DMS 273 treated with DMSO at 0.1 percent for 48 hours (cell line): ENCODE data around the gene IL25.
"Not testable (repeated sequence)": the region's sequence is repeated elsewhere in the genome, so short reads cannot be mapped to it uniquely, and the experiment has no call there.

Experiments
- DNase-seq: peaks from one replicate; lab custom pipeline; 2025; lab: John Stamatoyannopoulos, UW

Gene IL25

GRCh38 chr14:23409966-23410635, 37.5 kb downstream of the IL25 start:
- DNase-seq = no peak

GRCh38 chr14:23411563-23412525, 39.2 kb downstream of the IL25 start:
- no peak for DNase-seq

GRCh38 chr14:23413681-23414080, 41.1 kb downstream of the IL25 start:
- no peak for DNase-seq

GRCh38 chr14:23414254-23414653, 41.6 kb downstream of the IL25 start:
- DNase-seq = no peak

- no peak for DNase-seq
Observed at GRCh38 chr14:23414906-23415820, 42.6 kb downstream of the IL25 start.

GRCh38 chr14:23415821-23416778, 43.5 kb downstream of the IL25 start:
- DNase-seq = no peak

GRCh38 chr14:23416801-23417200, 44.2 kb downstream of the IL25 start:
- no peak for DNase-seq

- DNase-seq = not testable (repeated sequence)
Observed at GRCh38 chr14:23417269-23417668, 44.7 kb downstream of the IL25 start.

GRCh38 chr14:23418021-23418420, 45.4 kb downstream of the IL25 start:
- no peak for DNase-seq

GRCh38 chr14:23419646-23420045, 47.0 kb downstream of the IL25 start:
- not testable (repeated sequence) for DNase-seq

GRCh38 chr14:23421594-23421993, 49.0 kb downstream of the IL25 start:
- no peak for DNase-seq

GRCh38 chr14:23423657-23424056, 51.0 kb downstream of the IL25 start:
- no peak for DNase-seq

- no peak for DNase-seq
Observed at GRCh38 chr14:23425169-23425568, 52.6 kb downstream of the IL25 start.

GRCh38 chr14:23425798-23426197, 53.2 kb downstream of the IL25 start:
- DNase-seq = not testable (repeated sequence)
